Hematopoietic multipotent progenitor cell (in vitro differentiated cells): ENCODE results near the gene ZNF582. TPM values are rescaled to one million over a fixed set of nuclear protein-coding genes. Genes with fewer than 3 reads are reported as not detected.
"Not testable (repeated sequence)": the region's sequence is repeated elsewhere in the genome, so short reads cannot be mapped to it uniquely, and the experiment has no call there.

Experiments used
- DNase-seq, 3 donors: peaks; one replicate each; pipeline ENCODE4 v3.0.0-alpha.2; 2011 to 2015; ENCODE audit warnings: low read depth in 2 of 3, low spot score in 2 of 3
- total RNA-seq: library from RNA; depleted of rRNA; stranded (reverse); fragments of >200 nt; gene quantifications from one replicate; pipeline ENCODE4 v1.2.3, GENCODE V29; 2012

The ZNF582 gene
- total RNA-seq, 1 donor = 3.0 TPM

DNA sequence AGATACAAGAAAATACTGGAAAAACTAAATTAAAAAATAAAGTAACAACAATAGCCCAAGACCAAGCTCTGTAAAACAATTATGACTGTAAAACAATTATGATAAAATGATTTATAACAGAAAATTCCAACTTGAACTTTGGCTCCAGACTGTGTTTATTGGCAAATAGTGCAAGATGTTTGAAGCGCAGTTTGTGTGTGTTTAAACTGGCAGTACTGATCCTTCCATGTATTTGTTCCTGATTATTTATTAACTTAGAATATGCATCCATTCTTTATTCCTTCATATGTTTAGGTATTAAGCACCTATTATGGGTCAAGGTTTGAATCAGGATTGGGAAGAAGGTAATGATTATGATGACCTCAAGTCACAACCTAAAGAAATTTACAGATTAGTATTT, 37.8 kb downstream of the ZNF582 start:
- no peak for DNase-seq

DNA sequence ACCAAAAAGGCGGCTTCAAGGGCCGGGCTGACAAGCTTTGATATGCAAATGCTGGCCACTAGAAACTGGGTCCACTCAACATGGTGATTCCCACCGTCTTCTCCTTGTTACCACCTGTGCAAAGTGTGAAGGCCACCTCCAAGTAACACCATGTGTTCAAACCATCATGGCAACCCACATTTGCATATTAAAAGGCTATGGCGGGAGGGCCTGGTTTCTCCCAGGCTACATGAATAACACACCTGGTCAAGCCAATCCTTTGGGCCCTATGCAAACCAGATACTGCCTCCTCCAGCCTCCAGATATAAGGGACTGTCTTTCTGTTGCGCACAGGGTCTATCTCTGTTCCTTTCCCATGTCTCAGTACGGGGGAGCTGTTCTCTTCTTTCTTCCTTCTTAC, 42.1 kb downstream of the ZNF582 start:
- DNase-seq = no peak

DNA sequence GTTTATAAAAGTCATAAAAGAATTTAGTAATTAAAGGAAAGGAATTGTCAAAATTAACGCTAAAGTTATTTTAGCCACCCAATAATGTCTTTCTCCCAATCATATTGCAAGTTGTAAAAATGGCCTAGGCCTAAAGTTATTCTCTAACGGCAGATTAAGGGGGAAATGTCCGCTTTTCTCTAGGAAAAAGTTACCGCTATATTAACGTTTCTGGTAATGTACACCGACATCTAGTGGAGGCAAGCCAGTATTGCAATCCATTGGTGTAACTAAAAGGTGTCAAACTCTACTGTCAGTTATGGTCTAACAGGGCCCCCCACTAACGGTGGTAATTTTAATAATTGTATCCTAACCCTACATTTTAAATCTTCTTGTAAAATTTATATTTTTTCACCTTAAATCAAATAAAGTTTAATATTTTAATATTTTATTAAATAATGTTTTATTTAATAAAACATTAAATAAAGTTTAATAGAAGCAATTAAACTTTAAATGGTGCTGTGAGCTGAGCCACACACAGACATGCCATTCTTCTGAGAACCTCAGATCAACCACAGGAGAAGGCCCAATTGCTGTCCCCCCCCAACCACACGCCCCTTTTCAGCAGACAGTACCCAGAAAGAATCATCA, 42.8 kb downstream of the ZNF582 start:
- peak in 2 of 3 donors; percentile 44 to 83 for DNase-seq

DNA sequence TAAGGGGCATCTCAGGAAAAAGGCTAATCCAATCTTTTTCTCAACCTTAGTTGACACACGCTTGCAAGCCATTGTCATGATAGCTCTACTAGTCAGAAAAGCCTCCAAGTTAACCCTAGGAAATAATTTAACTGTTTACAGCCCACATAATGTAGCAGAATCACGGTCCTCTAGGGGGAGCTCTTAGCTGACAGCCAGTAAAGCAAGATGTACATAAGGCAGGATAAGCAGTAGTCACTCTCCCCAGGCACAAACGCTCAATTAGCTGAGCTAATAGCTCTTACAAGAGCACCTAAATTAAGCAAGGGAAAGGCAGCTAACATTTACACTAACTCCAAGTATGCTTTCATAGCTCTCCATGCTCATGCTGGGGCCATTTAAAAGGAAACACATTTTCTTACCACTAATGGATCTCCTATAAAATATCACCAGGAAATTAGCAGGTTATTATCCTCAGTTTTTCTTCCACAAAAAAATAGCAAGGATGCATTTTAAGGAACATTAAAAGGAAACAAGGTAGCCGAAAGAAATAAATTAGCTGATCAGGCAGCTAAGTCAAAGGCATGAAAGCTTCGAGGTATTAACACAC, 45.0 kb downstream of the ZNF582 start:
- DNase-seq = peak in 1 of 3 donors; percentile 31

DNA sequence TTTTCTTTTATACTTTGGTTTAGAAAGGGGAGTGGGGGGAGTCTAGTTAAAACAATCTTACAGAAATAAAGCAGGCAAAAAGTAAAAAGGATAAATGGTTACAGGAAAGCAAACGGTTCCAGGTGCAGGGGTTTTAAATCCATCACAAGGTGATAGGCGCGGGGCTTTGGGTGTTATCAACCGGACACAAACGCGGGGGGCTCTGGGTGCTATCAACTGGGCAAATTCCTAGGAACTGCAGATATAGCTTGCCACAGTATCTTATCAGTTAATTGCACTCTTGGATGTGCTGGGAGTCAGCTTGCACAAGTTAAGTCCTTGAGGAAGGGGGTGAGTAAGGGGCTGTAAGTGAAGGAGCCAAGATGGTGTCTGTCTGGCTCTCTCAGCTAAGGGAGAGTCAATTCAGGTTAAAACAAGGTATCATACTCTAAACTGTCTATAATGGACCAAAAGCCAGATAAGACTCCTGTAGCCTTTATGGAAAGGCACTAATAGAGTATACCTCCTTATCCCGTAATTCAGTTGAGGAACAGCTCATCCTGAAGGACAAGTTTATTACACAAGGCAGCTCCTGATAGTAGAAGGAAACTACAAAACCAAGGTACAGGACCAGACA, 46.1 kb downstream of the ZNF582 start:
- DNase-seq = no peak

DNA sequence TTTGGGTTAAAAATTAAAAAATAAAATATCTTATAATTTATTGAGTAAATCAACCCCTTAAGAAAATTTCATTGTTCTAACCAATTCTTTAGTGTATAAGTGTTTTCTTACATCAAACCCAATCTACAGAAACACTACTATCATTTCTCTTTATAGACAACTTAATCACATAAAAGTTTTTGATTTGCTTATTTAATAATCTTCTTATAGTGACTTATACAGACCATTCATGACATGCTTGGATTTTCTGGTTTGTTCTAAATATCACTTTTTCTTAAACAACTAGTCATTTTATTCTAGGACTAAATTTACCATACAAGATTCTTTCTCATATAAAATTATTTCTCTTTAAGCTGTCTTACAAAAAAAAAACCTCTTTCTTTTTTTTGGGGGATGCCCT, 51.4 kb downstream of the ZNF582 start:
- no peak for DNase-seq

DNA sequence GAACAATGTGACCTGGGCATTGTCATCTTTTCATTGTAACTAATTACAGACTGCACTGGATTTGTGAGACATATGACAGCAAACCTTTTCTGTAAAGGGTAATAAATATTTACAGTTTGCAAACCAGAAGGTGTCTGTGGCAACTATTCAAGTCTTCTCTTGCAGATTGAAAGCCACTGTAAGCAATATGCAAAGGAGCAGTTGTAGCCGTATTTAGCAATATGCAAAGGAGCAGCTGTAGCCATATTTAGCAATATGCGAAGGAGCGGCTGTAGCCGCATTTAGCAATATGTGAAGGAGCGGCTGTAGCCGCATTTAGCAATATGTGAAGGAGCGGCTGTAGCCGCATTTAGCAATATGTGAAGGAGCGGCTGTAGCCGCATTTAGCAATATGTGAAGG, 54.3 kb downstream of the ZNF582 start:
- DNase-seq = not testable (repeated sequence)

DNA sequence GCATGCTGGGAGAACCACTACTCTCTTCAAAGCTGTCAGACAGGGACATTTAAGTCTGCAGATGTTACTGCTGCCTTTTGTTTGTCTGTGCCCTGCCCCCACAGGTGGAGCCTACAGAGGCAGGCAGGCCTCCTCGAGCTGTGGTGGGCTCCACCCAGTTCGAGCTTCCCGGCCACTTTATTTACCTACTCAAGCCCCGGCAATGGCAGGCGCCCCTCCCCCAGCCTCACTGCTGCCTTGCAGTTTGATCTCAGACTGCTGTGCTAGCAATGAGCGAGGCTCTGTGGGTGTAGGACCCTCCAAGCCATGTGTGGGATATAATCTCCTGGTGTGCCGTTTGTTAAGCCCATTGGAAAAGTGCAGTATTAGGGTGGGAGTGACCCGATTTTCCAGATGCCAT, 56.3 kb downstream of the ZNF582 start:
- not testable (repeated sequence) for DNase-seq

DNA sequence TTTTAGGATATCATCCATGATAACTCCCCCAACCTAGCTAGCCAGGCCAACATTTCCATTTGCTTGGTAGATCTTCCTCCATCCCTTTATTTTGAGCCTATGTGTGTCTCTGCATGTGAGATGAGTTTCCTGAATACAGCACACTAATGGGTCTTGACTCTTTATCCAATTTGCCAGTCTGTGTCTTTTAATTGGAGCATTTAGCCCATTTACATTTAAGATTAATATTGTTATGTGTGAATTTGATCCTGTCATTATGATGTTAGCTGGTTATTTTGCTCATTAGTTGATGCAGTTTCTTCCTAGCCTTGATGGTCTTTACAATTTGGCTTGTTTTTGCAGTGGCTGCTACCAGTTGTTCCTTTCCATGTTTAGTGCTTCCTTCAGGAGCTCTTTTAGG, 58.0 kb downstream of the ZNF582 start:
- DNase-seq = not testable (repeated sequence)

DNA sequence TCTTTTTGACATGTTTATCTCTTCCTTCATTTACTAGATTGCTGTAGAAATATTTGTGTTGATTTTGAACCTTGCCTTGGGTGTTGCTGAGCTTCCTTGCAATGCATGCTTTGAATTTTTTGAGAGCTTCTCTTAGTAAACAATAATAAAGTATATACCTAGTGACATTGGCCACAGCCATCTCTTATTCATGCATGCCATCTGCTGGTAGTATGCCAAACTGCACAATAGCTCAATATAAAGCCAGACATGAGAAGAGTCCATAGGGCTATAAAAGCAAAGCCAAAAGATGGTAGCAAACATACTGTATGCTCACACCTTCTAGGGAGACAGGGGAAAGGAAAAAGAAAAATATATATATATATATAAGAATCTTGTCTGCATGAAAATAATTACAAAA, 59.8 kb downstream of the ZNF582 start:
- peak in 2 of 3 donors; percentile 65 to 86 for DNase-seq

Other genes with a start within 250 kb of the ZNF582 start
- not detected for gene GALP, start 217.5 kb downstream of the ZNF582 start, total RNA-seq
- not detected for gene ZSCAN5B, start 195.8 kb downstream of the ZNF582 start, total RNA-seq
- not detected for gene ZSCAN5C, start 191.3 kb downstream of the ZNF582 start, total RNA-seq
- not detected for gene EDDM13, start 120.8 kb downstream of the ZNF582 start, total RNA-seq
- 11.3 TPM for gene ZSCAN5A, start 78.7 kb downstream of the ZNF582 start, total RNA-seq
- 3.5 TPM for gene ZNF583, start 10.8 kb upstream of the ZNF582 start, total RNA-seq
- gene ZNF667, start 83.8 kb upstream of the ZNF582 start, total RNA-seq = 5.7 TPM
- 2.2 TPM for gene ZNF471, start 114.3 kb upstream of the ZNF582 start, total RNA-seq
- 2.7 TPM for gene ZFP28, start 145.4 kb upstream of the ZNF582 start, total RNA-seq
- 2.2 TPM for gene ZNF470, start 173.9 kb upstream of the ZNF582 start, total RNA-seq
- gene ZNF71, start 201.8 kb upstream of the ZNF582 start, total RNA-seq = 15.9 TPM
- gene SMIM17, start 249.6 kb upstream of the ZNF582 start, total RNA-seq = 0.27 TPM